Kidney (tissue), 14 donors: ENCODE results near the gene DUS2. TPM values are rescaled to one million over a fixed set of nuclear protein-coding genes. Genes with fewer than 3 reads are reported as not detected.
"Not testable (repeated sequence)": the region's sequence is repeated elsewhere in the genome, so short reads cannot be mapped to it uniquely, and the experiment has no call there.

Experiments
- DNase-seq, 5 donors: peaks; one replicate each; pipeline ENCODE4 v3.0.0-alpha.2; 2013 to 2020
- FAIRE-seq: peaks from 2 replicates; lab custom pipeline; 2012; peaks lifted over from hg19 to GRCh38; lab: Jason Lieb, UNC
- H3K27ac ChIP-seq, 2 donors: one replicate each; pipeline ENCODE4 v1.7.0; 2013; ENCODE audit warnings: low read depth in 2 of 2, low read length in 2 of 2, inconsistent platforms in 1 of 2
- H3K27me3 ChIP-seq: one replicate; pipeline ENCODE4 v1.7.1; 2013; ENCODE audit warnings: low read length, inconsistent platforms; ENCODE audit not compliant: control insufficient read depth, insufficient read depth
- H3K36me3 ChIP-seq, 3 donors: one replicate each; pipeline versions ENCODE4 v1.7.0 to v1.7.1; 2013; ENCODE audit warnings: low read length in 3 of 3, control low read depth in 1 of 3, inconsistent platforms in 1 of 3; ENCODE audit not compliant: insufficient read depth in 3 of 3, control insufficient read depth in 2 of 3
- H3K4me1 ChIP-seq, 3 donors: one replicate each; pipeline versions ENCODE4 v1.7.0 to v1.7.1; 2013; ENCODE audit warnings: low read length in 3 of 3, inconsistent platforms in 1 of 3, low read depth in 1 of 3; ENCODE audit not compliant: control insufficient read depth in 2 of 3, insufficient read depth in 2 of 3
- H3K4me3 ChIP-seq, 3 donors: one replicate each; pipeline versions ENCODE4 v1.7.0 to v1.8.1; 2013; ENCODE audit warnings: low read length in 3 of 3, control low read depth in 1 of 3, inconsistent platforms in 1 of 3
- H3K9ac ChIP-seq, 3 donors: one replicate each; pipeline versions ENCODE4 v1.7.0 to v1.7.1; 2013; ENCODE audit warnings: low read length in 3 of 3, control low read depth in 1 of 3, inconsistent platforms in 1 of 3
- H3K9me3 ChIP-seq, 3 donors: one replicate each; pipeline versions ENCODE4 v1.7.0 to v1.7.1; 2013; ENCODE audit warnings: low read length in 3 of 3, control low read depth in 1 of 3, inconsistent platforms in 1 of 3; ENCODE audit not compliant: control insufficient read depth in 2 of 3, insufficient read depth in 1 of 3
- intact Hi-C: fragments of 100-400 bp; cut with DNase I; formaldehyde crosslinking; loops from one replicate; pipeline ENCODE4 v1.11.1; 2022
- polyA plus RNA-seq: library from polyadenylated mRNA; stranded (reverse); fragments of 350-450 nt; fragmentation: Illumina TruSeq; extraction: RNeasy Lipid Tissue Mini Kit (QIAGEN cat#74804); gene quantifications from one replicate; pipeline ENCODE4 v1.2.3, GENCODE V29; 2014; ENCODE audit warnings: low read depth, low replicate concordance; ENCODE audit not compliant: insufficient read depth
- total RNA-seq: library from RNA; stranded (reverse); fragmentation: NEBNext Ultra II Directional; extraction: Animal tissue kit (Norgen Biotek cat#: 25700); gene quantifications from one replicate; pipeline ENCODE4 v1.2.1, GENCODE V29; 2021
- TF ChIP-seq, protein P1 (sequence below): IDR thresholded peaks from 3 replicates; pipeline ENCODE4 v1.5.1; 2012; ENCODE audit warnings: mild to moderate bottlenecking, moderate library complexity, borderline replicate concordance; ENCODE audit not compliant: insufficient read depth; ENCODE audit errors: extremely low read depth
- donor health status: control.
- donor health status: control.
- donor health status: control.
- donor health status: control.
- donor health status: control.
- donor health status: DM: yes; HTN: yes; CAD: no.
- donor health status: Normal renal cell carcinoma (clear cell type).

The DUS2 gene
- total and polyA plus RNA-seq, 2 donors from 2014 or later = 12.1 to 12.5 TPM

DNA sequence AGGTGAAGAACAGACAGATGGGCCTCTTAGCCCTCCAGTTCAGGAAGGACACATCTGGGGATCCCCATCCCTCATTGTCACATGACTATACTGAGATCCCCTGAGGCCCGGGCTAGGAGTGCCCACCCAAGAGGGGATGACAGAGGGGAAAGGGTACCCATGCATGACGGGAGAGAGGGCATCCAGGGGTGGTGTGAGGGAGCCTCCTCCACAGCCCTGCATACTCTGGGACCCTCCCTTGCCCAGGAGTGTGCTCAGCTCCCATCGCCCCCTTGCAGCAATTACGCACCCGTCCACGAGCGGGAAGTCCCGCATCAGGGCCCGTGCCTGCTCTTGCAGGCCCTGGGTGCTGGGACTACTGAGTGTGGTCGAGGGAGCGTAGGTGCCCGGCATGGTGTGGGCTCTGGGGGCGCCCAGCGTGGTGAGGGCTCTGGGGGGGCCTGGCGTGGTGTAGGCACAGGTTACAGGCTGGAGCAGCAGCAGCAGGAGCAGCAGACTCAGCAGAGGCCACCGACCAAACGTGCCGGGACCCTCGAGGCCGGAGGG lies 30.4 kb upstream of the DUS2 start:
- H3K4me1 ChIP-seq = peaks cover 0 to 10% (median 0%) of the 10 kb centered on the region in 3 donors
- peak in 2 of 5 donors; percentile 10 to 81 for DNase-seq
- intact Hi-C loops = no loop called here
- H3K4me3 ChIP-seq = no peak overlapping the region
- H3K9ac ChIP-seq = peak overlapping the region in 1 of 3 donors; percentile 34
- H3K27ac ChIP-seq = no peak overlapping the region
- H3K27me3 ChIP-seq = no peaks in the 10 kb centered on the region
- no peak for FAIRE-seq
- H3K9me3 ChIP-seq = no peaks in the 10 kb centered on the region
- TF ChIP-seq, protein P1, sequence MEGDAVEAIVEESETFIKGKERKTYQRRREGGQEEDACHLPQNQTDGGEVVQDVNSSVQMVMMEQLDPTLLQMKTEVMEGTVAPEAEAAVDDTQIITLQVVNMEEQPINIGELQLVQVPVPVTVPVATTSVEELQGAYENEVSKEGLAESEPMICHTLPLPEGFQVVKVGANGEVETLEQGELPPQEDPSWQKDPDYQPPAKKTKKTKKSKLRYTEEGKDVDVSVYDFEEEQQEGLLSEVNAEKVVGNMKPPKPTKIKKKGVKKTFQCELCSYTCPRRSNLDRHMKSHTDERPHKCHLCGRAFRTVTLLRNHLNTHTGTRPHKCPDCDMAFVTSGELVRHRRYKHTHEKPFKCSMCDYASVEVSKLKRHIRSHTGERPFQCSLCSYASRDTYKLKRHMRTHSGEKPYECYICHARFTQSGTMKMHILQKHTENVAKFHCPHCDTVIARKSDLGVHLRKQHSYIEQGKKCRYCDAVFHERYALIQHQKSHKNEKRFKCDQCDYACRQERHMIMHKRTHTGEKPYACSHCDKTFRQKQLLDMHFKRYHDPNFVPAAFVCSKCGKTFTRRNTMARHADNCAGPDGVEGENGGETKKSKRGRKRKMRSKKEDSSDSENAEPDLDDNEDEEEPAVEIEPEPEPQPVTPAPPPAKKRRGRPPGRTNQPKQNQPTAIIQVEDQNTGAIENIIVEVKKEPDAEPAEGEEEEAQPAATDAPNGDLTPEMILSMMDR = no peak
- H3K36me3 ChIP-seq = no peaks in the 10 kb centered on the region

DNA sequence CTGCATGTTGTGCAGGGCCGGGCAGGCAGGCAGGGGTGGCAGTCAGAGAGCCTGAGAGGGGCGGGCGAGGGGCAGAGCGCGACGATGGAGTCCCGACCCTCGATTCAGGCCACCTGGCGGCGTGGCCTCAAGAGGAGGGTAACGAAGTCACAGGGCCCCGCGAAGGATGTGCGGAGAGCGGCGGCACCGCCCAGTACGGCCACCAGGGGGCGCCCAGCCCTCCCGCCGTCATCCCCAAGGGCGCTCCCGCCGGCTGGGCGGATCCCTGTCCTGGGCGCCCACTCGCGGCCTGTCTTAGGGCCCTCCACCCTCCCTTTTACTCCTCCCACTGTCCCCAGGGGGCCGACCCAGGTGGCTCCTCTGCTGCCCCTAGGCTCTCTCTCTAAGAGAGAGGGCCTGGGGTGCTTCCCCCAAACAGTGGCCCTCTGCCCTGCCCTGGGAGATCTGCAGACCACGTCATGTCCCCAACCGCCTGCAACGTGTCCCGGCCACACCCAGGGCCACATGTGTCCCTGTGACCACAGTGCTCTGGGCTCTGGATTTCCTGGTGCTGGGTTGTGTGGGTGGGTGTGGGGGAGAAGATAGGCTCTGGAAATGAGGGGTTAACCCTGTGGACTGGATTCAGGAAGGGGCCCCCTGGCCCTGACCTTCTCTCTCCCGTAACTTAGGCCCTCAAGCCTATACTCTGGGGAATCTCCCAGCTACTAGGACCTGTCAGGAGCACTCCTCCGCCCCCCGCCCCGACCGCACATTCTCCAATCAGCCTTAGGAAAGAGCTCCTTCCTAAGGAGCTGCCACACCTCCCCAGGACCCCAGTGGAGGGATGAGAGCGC lies 29.7 kb upstream of the DUS2 start:
- H3K36me3 ChIP-seq = no peaks in the 10 kb centered on the region
- intact Hi-C loops = no loop called here
- no peaks in the 10 kb centered on the region for H3K27me3 ChIP-seq
- FAIRE-seq (no peak), DNase-seq (peak; percentile 72 to 93 (median 85))
- TF ChIP-seq, protein P1 = peak; percentile 94
- H3K4me1 ChIP-seq = peaks cover 0 to 10% (median 0%) of the 10 kb centered on the region in 3 donors
- H3K27ac ChIP-seq = peak overlapping the region; percentile 43 to 53
- H3K9me3 ChIP-seq = no peaks in the 10 kb centered on the region
- peak overlapping the region in 2 of 3 donors; percentile 22 to 34 for H3K9ac ChIP-seq
- H3K4me3 ChIP-seq = peak overlapping the region in 1 of 3 donors; percentile 47

DNA sequence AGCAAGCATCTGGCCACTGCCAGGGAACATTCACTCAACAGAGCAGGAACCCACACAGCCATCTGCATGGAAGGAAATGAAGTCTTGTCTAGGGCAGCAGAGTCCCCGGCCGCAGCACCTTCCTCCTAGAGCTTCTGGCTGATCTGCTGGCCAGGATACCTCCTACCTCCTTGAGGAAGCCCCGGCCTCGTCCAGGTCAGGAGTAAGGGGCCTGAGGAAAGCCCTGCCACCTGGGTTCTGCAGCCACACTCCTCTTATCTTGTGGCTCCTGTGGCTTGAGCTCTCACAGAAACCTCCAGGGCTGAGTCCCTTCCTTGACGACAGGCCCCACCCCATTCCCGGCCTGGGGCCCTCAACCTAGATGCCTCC lies 29.1 kb upstream of the DUS2 start:
- H3K9me3 ChIP-seq, H3K4me1 ChIP-seq, FAIRE-seq, H3K36me3 ChIP-seq, DNase-seq, intact Hi-C loops, H3K4me3 ChIP-seq, H3K27me3 ChIP-seq, H3K9ac ChIP-seq: not testable (repeated sequence)
- peak overlapping the region; percentile 43 to 53 for H3K27ac ChIP-seq

DNA sequence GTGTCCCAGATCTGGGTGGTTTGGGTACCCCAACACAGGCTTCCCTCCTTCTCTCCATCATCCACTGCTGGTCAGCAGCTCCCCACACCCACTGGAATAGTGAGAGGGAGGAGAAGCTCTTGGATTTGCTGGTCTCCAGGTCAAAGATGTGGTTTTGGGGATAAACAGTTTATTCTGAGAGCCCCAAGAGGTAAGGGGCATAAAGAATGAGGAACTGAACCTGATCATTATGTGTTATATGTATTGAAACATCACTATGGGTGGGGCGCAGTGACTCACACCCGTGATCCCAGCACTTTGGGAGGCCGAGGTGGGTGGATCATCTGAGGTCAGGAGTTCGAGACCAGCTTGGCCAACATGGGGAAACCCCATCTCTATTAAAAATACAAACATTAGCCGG lies 27.7 kb upstream of the DUS2 start:
- FAIRE-seq = no peak
- intact Hi-C loops = no loop called here
- DNase-seq = no peak
- Histone ChIP-seq H3K9ac (no peak overlapping the region), H3K4me1 (peaks cover 0 to 13% (median 5%) of the 10 kb centered on the region in 3 donors), H3K9me3 (no peaks in the 10 kb centered on the region), H3K36me3 (no peaks in the 10 kb centered on the region), H3K4me3 (no peak overlapping the region), H3K27ac (no peak overlapping the region), H3K27me3 (no peaks in the 10 kb centered on the region)
- TF ChIP-seq, protein P1 = no peak
